ENCODE data around the gene ZNF581. TPM values are rescaled to one million over a fixed set of nuclear protein-coding genes. Genes with fewer than 3 reads are reported as not detected.

Gene ZNF581
- total and polyA plus RNA-seq, 2 experiments from 2014 or later: 22.3 to 42.0 TPM

GRCh38 chr19:55649268-55650125 is 6.0 kb downstream of the ZNF581 start:
- H3K4me3 ChIP-seq: peak overlapping the region; percentile 94
- TF ChIP-seq CTCF (IDR thresholded peaks at IDR 0.05; ENCODE audit: low read depth, low read length): no peak
- no peak for DNase-seq (ENCODE audit: low read depth in 1 of 2, low spot score in 1 of 2)

GRCh38 chr19:55650126-55650557 is 6.7 kb downstream of the ZNF581 start:
- H3K4me3 ChIP-seq: no peak overlapping the region
- H3K9me3 ChIP-seq (ENCODE audit: low read depth): no peaks in the 10 kb centered on the region
- peaks cover 3% of the 10 kb centered on the region for H3K4me1 ChIP-seq (ENCODE audit: low read depth)
- H3K36me3 ChIP-seq: no peaks in the 10 kb centered on the region
- no peaks in the 10 kb centered on the region for H3K27me3 ChIP-seq
- no peak overlapping the region for H3K27ac ChIP-seq
- TF ChIP-seq CTCF (IDR thresholded peaks at IDR 0.05; ENCODE audit: low read depth, low read length): no peak
- no peak for DNase-seq (ENCODE audit: low read depth in 1 of 2, low spot score in 1 of 2)

More at GRCh38 chr19:55649268-55650125, 6.0 kb downstream of the ZNF581 start:
- Histone ChIP-seq H3K27me3 (no peaks in the 10 kb centered on the region), H3K27ac (peak overlapping the region; percentile 6), H3K9me3 (ENCODE audit: low read depth) (no peaks in the 10 kb centered on the region), H3K36me3 (no peaks in the 10 kb centered on the region), H3K4me1 (ENCODE audit: low read depth) (peaks cover 4% of the 10 kb centered on the region)

- Histone ChIP-seq H3K27me3 (no peaks in the 10 kb centered on the region), H3K9me3 (ENCODE audit: low read depth) (no peaks in the 10 kb centered on the region), H3K27ac (no peak overlapping the region), H3K36me3 (no peaks in the 10 kb centered on the region), H3K4me1 (ENCODE audit: low read depth) (peaks cover 3% of the 10 kb centered on the region), H3K4me3 (no peak overlapping the region)
- no peak for DNase-seq (ENCODE audit: low read depth in 1 of 2, low spot score in 1 of 2)
- TF ChIP-seq CTCF (IDR thresholded peaks at IDR 0.05; ENCODE audit: low read depth, low read length): no peak
These were observed 7.3 kb downstream of the ZNF581 start for GRCh38 chr19:55650602-55651230.

- Histone ChIP-seq H3K27ac (no peak overlapping the region), H3K4me1 (ENCODE audit: low read depth) (peaks cover 7% of the 10 kb centered on the region), H3K4me3 (no peak overlapping the region), H3K9me3 (ENCODE audit: low read depth) (no peaks in the 10 kb centered on the region), H3K36me3 (no peaks in the 10 kb centered on the region), H3K27me3 (no peaks in the 10 kb centered on the region)
- no peak for DNase-seq (ENCODE audit: low read depth in 1 of 2, low spot score in 1 of 2)
- TF ChIP-seq CTCF (IDR thresholded peaks at IDR 0.05; ENCODE audit: low read depth, low read length): no peak
These were observed 7.8 kb downstream of the ZNF581 start for GRCh38 chr19:55651236-55651635.

- no peak for DNase-seq (ENCODE audit: low read depth in 1 of 2, low spot score in 1 of 2)
- H3K4me1 ChIP-seq (ENCODE audit: low read depth): peaks cover 13% of the 10 kb centered on the region
- no peaks in the 10 kb centered on the region for H3K27me3 ChIP-seq
- no peak for TF ChIP-seq CTCF (IDR thresholded peaks at IDR 0.05; ENCODE audit: low read depth, low read length)
- peak overlapping the region; percentile 54 for H3K27ac ChIP-seq
- no peak overlapping the region for H3K4me3 ChIP-seq
- no peaks in the 10 kb centered on the region for H3K9me3 ChIP-seq (ENCODE audit: low read depth)
- H3K36me3 ChIP-seq: no peaks in the 10 kb centered on the region
These were observed 9.1 kb downstream of the ZNF581 start for GRCh38 chr19:55652311-55653128.
